WERI-Rb-1 (cell line): ENCODE results near the gene APOC1.

Source experiments
- DNase-seq: peaks from one replicate; pipeline ENCODE4 v3.0.0-alpha.2; 2020
- H3K27ac ChIP-seq: fragments of 250-450 bp; sonication (Bioruptor Pico); 2 replicates; pipeline ENCODE4 v1.5.1; 2020; ENCODE audit warnings: mild to moderate bottlenecking, moderate library complexity
- H3K27me3 ChIP-seq: fragments of 250-450 bp; sonication (Bioruptor Pico); 2 replicates; pipeline ENCODE4 v1.5.1; 2021; ENCODE audit warnings: mild to moderate bottlenecking, low read depth, moderate library complexity; ENCODE audit not compliant: insufficient read depth, severe bottlenecking
- H3K36me3 ChIP-seq: fragments of 250-450 bp; sonication (Bioruptor Pico); 2 replicates; pipeline ENCODE4 v1.5.1; 2020; ENCODE audit warnings: mild to moderate bottlenecking, moderate library complexity
- H3K4me3 ChIP-seq: 2 replicates; pipeline ENCODE4 v1.5.1; 2011; ENCODE audit warnings: low read depth, mild to moderate bottlenecking, control low read depth, low read length
- H3K9me3 ChIP-seq: fragments of 250-450 bp; sonication (Bioruptor Pico); 2 replicates; pipeline ENCODE4 v1.5.1; 2021; ENCODE audit warnings: mild to moderate bottlenecking, moderate library complexity; ENCODE audit not compliant: severe bottlenecking
- TF ChIP-seq, protein P1 (sequence below): IDR thresholded peaks from 2 replicates; pipeline ENCODE4 v1.5.1; 2011; ENCODE audit warnings: low read depth, mild to moderate bottlenecking, control low read depth, inconsistent platforms, low read length

Gene APOC1

GRCh38 chr19:44961821-44962220, 47.4 kb downstream of the APOC1 start:
- TF ChIP-seq, protein P1, sequence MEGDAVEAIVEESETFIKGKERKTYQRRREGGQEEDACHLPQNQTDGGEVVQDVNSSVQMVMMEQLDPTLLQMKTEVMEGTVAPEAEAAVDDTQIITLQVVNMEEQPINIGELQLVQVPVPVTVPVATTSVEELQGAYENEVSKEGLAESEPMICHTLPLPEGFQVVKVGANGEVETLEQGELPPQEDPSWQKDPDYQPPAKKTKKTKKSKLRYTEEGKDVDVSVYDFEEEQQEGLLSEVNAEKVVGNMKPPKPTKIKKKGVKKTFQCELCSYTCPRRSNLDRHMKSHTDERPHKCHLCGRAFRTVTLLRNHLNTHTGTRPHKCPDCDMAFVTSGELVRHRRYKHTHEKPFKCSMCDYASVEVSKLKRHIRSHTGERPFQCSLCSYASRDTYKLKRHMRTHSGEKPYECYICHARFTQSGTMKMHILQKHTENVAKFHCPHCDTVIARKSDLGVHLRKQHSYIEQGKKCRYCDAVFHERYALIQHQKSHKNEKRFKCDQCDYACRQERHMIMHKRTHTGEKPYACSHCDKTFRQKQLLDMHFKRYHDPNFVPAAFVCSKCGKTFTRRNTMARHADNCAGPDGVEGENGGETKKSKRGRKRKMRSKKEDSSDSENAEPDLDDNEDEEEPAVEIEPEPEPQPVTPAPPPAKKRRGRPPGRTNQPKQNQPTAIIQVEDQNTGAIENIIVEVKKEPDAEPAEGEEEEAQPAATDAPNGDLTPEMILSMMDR: no peak
- peaks cover 51% of the 10 kb centered on the region for H3K36me3 ChIP-seq
- no peak overlapping the region for H3K4me3 ChIP-seq
- no peaks in the 10 kb centered on the region for H3K9me3 ChIP-seq
- no peaks in the 10 kb centered on the region for H3K27me3 ChIP-seq
- no peak overlapping the region for H3K27ac ChIP-seq
- no peak for DNase-seq

- Histone ChIP-seq H3K27ac (no peak overlapping the region), H3K9me3 (no peaks in the 10 kb centered on the region), H3K4me3 (no peak overlapping the region), H3K27me3 (no peaks in the 10 kb centered on the region), H3K36me3 (peaks cover 22% of the 10 kb centered on the region)
- TF ChIP-seq, protein P1: no peak
- DNase-seq: no peak
Observed at GRCh38 chr19:44968118-44968517, 53.7 kb downstream of the APOC1 start.

DNA sequence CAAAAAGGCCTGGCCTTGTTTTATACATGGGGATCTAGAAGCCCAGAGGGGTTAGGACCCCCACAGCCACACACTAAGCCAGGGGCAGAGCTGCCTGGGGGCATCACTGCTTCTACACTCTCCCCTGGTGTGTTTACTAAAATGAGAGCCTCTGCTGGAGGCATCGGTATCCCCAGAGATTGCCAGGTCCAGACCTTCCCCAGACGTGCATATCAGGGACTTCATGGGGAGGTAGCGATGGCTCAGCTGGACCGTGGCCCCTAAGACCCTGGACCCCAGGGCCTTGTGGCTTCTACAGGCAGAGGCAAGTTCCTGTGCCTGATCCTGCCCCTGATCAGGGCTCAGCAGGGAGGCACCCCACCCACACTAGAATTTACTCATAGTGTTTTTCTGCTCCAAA, 54.3 kb downstream of the APOC1 start:
- Histone ChIP-seq H3K27ac (no peak overlapping the region), H3K36me3 (peaks cover 22% of the 10 kb centered on the region), H3K4me3 (no peak overlapping the region), H3K9me3 (no peaks in the 10 kb centered on the region), H3K27me3 (no peaks in the 10 kb centered on the region)
- DNase-seq: no peak
- TF ChIP-seq, protein P1: no peak
